Measurements from ENCODE around the gene RASSF5.

Gene RASSF5, protein sequence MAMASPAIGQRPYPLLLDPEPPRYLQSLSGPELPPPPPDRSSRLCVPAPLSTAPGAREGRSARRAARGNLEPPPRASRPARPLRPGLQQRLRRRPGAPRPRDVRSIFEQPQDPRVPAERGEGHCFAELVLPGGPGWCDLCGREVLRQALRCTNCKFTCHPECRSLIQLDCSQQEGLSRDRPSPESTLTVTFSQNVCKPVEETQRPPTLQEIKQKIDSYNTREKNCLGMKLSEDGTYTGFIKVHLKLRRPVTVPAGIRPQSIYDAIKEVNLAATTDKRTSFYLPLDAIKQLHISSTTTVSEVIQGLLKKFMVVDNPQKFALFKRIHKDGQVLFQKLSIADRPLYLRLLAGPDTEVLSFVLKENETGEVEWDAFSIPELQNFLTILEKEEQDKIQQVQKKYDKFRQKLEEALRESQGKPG

DNA sequence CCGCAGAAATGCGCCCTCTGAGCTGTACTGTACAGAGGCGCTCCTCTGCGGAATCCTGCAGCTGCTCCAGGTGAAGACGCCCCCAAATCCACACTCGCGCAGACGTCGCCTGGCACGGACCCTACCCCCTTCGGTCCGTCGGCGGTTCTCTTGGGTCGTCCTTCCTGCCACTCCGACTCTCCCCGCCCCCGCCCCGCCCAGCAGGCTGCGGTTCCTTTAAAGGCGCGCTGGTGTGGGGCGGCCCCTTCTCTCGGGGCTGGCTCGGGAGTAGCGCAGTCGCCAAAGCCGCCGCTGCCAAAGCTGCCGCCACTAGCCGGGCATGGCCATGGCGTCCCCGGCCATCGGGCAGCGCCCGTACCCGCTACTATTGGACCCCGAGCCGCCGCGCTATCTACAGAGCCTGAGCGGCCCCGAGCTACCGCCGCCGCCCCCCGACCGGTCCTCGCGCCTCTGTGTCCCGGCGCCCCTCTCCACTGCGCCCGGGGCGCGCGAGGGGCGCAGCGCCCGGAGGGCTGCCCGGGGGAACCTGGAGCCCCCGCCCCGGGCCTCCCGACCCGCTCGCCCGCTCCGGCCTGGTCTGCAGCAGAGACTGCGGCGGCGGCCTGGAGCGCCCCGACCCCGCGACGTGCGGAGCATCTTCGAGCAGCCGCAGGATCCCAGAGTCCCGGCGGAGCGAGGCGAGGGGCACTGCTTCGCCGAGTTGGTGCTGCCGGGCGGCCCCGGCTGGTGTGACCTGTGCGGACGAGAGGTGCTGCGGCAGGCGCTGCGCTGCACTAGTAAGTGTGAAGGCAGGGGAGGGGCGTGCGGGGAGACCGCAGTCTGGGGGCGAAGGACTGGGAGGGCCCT is at the start of gene RASSF5:
Gene RASSF5, plus strand, starts transcription at position 248 of the 846 bp plus-strand sequence. Its CDS starts 72 bp downstream, at position 320.
- no peak for DNase-seq (ENCODE audit: low read depth)

DNA sequence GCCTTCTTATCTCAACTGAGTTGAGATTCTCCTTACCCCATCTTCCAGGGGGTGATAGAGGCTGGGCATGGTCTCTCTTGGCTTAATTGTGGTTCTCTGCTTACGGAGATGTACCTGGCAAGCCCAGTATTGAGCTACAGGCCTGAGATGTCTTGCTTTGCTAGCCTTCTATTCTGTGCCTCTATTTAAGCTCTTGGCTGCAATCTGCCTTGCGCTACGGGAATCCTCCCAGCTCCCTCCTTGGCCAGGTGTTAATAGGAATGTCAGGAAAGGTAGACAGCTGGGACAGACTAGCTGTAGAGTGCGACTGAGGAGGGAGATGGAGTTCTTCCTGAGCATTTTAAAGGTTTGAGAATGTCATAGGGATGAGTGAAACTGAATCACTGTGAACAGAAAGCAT is 47.6 kb upstream of the RASSF5 start:
- DNase-seq (ENCODE audit: low read depth), result no peak

DNA sequence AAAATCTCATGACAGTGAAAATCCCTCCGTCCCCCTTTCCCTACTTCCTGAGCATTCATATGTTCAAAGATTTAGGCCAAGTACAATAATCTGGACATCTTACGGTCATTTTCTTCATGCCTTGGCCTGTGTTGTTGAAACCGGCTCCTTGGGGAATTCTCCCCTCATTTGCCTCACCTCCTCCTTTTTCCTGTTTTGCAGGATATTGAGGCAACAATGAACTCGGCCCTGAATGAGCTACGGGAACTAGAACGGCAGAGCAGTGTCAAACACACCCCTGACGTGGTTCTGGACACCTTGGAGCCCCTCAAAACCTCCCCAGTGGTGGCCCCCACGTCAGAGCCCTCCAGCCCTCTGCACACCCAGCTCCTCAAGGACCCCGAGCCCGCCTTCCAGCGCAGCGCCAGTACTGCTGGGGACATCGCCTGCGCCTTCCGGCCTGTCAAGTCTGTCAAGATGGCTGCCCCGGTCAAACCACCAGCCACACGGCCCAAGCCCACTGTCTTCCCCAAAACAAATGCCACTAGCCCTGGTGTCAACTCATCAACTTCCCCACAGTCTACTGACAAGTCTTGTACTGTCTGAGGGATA is 46.4 kb upstream of the RASSF5 start:
- no peak for DNase-seq (ENCODE audit: low read depth)

DNA sequence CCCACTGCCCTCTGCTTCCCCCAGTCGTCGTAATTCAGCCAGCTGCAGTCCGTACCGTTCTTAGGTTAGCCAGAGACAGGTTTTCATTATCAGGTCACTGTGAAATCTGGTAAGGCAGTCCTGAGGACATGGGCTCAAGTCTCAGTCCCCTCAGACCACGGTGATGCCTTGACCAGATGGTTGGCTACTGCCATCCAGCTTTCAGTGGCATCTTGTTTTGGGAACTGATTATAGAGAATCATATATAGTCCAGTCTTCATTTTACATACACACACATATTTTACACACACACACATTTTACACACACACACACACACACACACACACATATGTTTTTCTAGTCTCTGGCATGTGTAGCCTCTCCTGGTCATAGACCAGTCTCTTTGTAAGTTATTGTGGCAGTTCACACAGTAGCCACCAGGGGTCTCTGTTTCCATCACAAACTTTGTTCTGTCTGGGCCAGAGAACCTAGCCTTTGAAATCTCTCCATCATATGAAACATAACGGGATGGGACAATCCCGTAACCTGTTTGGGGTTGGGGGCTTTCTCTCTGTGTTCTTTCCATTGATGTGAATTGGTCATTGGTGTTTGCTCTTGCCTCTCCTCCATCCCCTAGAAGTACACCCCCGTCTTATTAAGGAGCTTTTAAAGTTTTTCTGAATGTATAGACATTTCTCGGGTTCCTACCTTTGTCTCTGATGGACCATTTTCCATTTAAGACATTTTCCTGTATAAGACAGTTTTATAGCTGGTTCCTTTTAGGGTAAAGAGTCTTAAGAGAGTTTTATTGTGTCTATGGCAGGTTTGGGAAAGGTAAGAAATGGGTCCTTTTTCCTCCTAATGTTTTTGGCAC is 45.5 kb upstream of the RASSF5 start:
- peak; percentile 50 for DNase-seq (ENCODE audit: low read depth)

DNA sequence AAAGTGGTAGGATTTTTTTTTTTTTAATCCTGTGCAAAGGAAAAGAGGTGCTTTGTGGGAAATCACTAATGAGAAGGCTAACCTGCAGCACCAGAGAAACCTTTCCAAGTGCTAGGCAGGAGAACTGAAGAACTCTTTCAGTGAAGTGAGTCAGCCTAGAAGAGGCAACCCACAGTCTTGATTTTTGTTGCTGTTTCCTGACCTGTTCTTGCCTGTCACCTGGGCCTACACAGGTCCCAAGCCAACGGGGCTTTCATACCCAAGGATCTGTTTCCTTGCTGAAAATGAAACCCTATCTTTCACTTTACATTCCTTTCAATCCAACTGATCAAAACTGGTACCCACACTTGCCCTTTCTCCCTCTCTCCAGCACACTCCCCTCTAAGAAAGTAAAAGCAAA is 44.2 kb upstream of the RASSF5 start:
- DNase-seq (ENCODE audit: low read depth), result no peak

DNA sequence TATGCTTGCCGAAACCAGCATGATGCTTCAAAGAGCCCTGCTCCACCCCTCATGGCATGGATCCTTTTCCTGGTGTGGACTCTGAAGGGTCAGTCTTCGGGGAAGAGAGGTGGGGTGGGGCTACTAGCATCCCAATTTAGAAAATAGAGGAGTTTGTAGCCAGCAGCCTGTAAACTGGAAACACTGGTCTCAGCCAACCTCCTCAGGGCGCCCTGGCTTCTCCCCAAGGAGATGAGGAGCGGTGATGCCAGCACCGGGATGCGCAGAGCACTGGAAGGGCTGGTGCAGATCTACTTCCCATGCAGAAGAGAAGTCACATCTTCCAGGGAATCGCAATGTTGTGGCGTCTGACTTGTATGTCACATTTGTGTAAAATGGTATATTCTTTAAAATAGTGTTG is 43.4 kb upstream of the RASSF5 start:
- no peak for DNase-seq (ENCODE audit: low read depth)

DNA sequence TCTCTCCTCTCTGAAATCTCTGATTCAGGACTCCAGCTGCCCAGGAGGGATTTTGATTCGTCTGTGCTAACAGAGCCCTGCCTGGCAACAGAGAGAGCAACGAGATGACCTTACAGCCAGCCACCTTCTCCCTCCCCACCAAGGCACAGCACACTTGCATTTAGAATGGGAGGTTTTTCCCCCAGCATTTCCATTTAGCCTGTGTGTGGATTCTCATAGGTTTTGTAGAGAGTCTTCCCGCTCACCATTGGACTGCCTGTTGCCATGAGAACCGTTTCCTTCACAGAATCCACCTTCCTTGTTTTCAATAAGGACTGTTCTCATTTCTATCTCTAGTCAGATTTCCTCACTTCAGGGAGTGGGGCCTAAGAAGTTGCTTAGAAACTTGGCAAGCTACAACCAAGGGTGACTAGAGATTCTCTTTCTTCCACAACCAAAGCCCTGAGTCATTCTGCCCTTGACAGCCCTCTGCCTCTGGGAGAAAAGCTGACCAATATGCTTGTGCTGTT is 42.8 kb upstream of the RASSF5 start:
- peak; percentile 84 for DNase-seq (ENCODE audit: low read depth)

DNA sequence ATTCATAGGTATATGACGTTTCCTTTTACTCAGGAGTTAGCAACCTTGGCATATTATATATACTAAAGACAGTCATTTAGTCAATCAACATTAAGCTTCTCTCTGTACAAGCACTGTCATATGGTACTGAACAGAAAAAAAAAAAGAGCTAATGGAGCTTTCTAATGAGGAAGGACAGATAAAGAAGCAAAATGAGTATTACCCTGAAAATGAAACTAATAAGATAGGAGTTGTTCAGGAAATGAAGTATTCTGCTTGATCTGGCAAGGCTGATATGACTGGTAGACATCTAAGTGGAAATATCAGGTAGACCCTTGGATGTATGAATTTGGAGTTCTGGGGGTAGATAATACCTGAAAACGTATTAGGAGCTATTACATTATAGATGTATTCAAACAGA is 41.4 kb upstream of the RASSF5 start:
- DNase-seq (ENCODE audit: low read depth), result no peak

DNA sequence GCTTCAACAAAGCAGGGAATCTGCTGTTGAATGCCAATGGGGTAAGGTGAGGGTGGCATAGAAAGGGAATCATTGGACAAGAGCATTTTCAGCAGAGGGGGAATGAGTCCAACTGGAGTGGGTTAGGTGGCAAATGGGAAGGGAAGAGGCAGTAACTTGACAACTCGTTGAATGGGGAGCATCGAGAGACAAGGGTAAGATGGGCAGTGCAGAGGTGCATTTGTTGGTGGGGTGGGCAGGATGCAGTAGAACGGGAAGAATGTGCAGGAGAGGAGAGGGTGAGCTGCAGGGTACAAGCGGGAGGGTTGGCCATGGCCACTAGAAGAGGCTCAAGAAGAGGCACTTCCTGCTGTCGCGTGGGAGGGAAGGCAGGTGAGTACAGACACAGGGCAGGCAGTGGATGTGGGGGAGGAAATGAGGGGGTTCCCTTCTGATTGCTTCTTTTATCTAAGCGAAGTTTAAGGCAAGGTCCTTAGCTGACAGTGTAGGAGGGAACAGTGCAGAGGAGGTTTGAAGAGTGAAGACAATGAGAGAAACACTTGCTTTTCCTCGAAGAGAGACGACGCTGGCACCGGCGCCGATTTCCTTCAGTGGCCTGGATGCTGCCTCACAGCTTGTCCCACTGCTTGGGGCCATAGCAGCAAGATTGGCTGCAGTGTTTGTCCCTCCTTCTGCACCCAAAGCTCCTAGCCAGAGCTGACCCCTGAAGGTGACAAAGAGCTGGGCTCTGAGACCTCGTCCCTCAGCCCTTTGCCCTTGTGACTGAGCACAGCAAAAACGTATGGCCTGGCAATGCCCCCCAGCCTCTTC is 40.3 kb upstream of the RASSF5 start:
- no peak for DNase-seq (ENCODE audit: low read depth)

DNA sequence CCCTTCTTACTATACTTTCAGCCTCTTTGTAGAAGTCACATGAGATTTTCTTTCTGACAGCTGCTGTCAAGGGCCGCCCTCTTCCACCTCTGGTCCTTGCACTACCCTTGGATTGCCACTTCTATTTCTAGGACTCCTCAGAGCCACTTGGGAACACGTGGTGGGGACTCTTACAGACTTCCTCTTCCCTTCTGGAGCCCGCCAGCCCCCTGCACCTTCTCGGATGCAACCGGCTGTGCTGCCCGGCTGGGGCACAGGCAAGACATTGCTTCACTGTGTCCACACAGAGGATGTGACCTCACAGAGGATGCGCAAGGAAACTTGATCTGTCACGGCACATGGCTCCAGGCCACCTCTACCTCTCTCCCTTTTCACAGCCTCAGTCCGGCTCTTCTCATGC is 39.4 kb upstream of the RASSF5 start:
- DNase-seq (ENCODE audit: low read depth), result peak; percentile 28

DNA sequence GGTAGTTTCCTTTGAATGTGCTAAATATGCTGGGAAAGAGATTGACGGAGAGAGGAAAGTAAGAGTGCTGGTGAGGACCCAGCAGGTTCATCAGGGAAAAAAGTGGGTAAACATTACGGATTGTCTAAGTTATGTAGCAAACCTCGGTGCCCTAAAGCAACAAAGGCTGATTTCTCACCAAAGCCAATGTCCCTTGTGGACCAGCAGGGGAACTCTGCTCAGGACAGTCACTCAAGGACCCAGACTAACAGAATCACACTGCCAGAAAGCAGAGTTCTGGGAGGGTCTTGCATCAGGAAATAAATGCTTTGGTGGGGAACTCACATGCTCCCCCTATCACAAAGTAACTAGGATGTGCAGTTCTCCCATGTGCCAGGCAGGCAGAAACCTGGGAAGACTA is 38.8 kb upstream of the RASSF5 start:
- no peak for DNase-seq (ENCODE audit: low read depth)

DNA sequence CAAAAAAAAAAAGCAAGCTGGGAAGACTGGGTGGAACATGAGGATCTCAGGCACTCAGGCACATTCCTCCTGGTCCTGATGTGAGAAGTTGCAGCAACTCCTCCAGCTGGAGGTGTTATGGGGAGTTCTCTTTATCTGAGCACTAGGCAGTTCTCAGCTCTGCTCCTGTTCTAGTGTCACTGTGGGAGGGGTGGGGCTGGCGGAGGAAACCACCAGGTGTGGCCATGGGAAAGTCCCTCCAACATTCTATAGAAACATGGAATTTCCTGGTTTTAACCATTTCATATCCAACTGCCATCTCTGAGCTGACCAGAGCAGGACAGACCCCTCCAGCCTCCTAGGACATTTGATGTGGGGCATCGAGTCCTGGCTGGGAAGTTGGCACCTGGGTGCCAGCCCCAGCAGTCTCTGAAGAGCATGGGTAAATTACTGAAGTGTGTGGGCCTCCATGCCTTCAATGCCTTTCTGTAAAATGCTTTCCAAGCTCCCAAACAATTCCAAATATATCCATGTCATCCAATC is 37.9 kb upstream of the RASSF5 start:
- no peak for DNase-seq (ENCODE audit: low read depth)

DNA sequence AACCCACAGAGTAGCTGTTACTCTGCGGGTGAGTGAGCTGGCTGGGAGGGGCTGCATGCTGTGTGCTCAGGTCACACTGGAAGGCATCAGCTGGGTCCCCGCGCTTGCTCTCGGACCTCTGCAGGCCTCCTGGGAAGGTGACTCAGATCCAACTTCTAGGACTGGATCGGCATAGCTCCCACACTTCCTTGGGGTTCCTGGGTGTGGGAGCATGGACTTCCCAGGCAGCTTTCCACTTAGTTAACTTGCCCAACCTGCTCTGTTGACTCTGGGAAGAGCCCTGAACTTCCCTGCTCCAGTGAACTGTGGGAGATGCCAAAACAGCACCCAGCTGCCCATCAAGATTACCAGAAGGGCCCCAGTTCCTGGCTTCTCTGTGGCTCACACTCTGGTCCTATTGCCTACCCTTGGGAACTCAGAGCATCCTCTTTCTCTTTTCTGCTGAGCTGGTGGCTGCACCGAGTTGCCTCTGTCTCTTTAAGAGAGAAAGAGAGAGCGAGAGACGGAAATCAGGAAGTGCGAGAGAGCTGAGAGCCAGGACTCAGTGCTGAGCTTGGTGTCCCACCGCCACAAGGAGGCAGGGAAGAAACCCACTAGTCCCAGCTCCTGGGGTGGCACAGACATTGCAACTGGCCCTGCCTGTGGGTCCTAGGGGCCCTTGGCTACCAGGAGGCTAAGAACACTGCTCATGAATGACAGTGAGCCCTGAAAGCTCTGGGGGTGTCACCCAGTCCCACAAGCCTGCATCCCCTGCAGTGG is 37.2 kb upstream of the RASSF5 start, which contains the start of gene IKBKE:
Gene IKBKE, plus strand, starts transcription at position 544 of the 759 bp plus-strand sequence. CDS start 2,752 bp downstream, outside the sequence.
- peak; percentile 35 for DNase-seq (ENCODE audit: low read depth)

DNA sequence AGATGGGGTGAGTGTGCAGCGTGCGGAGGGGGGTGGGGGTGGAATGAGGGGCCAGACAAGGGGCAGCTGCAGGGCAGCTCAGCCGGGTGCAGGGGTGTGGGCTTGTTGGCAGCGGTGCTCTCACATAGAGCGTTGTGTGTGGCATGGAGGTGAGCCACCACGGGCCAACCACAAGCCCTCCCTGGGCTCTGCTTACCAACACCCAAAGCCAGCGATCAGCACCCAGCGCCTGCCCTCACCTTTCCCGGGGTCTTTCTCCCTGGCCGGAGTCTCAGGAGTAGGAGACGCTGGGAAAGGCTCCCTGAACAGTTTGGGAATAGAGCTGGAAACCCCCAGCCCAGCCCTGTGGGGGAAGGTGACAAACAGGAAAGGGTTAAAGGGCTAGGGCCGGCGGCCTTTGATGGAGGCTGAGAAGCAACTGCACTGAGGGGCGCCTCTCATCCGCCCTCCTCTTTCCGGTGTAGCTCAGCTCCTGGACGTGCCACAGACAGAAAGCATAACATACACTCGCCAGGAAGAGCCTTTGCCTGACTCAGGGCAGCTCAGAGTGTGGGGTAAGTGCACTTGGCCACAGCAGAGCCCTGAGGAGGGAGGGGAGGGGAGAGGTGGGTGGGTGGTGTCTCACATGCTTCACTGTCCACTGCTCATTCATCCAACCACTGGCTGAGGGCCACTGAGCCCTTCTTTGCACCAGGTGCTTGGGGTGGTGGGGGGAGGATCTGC is 36.5 kb upstream of the RASSF5 start:
- DNase-seq (ENCODE audit: low read depth), result peak; percentile 42

DNA sequence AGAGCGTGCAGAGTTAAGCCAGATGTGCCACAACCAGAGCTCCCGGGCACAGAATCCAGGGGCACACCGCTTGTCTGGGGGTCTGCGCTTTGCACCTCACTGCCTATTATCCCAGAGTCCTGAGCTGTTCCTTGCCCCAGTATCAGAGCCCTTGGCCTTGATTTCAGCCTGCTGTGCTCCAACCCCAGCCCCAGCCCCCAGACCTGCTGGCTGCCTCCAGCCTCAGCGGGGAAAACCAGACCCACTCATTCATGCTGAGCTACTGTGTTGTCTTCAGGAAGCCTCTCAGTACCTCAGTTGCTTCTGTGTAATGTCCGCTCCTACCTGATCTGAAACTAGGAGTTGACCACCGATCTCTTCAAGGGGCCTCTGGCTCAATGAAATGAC is 35.9 kb upstream of the RASSF5 start:
- no peak for DNase-seq (ENCODE audit: low read depth)

DNA sequence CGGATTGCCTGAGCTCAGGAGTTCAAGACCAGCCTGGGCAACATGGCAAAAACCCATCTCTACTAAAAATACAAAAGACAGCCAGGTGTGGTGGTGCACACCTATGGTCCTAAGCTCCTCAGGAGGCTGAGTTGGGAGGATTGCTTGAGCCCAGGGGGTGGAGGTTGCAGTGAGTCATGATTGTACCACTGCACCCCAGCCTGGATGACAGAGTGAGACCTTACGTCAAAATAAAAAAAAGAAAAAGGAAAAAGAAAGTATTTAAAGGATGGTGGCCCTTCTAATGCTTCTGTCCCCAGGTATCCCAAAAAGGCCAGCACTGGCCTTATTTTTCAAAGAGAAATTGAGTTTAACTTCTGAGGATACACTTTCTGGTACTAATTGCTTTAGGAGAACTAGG is 35.3 kb upstream of the RASSF5 start:
- DNase-seq (ENCODE audit: low read depth), result no peak

DNA sequence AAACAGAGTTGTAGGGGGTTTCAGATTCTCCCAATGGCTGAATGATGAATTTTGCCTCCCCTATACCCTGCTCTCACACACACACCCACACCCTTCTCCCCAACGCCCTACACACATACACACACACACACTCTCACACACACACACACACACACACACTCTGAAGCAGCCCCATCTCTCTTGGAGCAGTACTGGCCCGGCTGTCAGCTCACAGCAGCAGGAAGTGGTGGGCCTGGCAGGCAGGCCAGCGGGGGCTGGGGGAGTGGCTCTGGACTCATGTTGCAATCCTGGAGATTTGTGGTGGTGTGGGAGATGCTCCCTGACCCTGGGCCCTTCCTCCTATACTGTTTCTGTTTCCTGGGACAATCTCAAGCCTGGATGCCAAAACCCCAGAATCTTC is 34.9 kb upstream of the RASSF5 start:
- DNase-seq (ENCODE audit: low read depth), result peak; percentile 26

DNA sequence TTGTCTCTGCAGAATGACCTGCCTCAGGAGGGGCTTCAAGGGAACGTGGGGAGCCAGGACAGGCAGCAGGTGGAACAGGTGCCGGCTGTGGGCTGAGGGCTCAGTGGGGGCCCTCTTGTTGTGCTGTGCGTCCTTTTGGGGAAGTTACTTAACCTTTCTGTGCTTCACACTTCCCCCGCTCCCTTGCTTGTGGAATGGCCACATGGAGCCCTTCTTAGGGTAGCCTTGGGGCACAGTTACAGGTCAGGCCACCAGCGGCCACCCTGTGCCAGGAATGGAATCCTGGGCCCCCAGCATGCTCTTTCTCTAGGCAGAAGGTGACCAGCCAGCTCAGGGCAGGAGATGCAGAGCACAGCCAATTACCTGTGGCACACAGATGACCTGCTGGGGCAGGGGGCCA is 34.4 kb upstream of the RASSF5 start:
- DNase-seq (ENCODE audit: low read depth), result no peak

DNA sequence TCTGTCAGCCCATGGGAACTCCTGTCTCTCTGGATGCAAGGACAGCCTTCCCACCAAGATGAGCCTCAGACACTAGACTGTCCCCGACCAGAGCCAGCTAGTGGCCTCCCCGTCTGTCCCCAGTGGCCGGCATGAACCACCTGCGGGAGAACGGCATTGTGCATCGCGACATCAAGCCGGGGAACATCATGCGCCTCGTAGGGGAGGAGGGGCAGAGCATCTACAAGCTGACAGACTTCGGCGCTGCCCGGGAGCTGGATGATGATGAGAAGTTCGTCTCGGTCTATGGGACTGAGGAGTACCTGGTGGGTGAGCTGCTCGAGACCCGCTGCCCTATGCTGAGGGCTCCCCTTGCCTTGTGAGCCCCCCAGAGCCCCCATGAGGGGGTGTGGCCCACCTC is 31.3 kb upstream of the RASSF5 start:
- DNase-seq (ENCODE audit: low read depth), result no peak

Measured in GM04504 (cell line).